Transverse colon (tissue), 4 donors: Measurements from ENCODE around the gene UVRAG.

Experiments used
- POLR2A ChIP-seq: fragments of 450-650 bp; IDR thresholded peaks from one replicate; pipeline ENCODE4 v1.6.1; 2016; ENCODE audit warnings: antibody characterized with exemption, mild to moderate bottlenecking, moderate library complexity
- POLR2AphosphoS5 ChIP-seq, 3 donors: sonication (generic); formaldehyde crosslinking; IDR thresholded peaks; one replicate each; pipeline ENCODE4 v1.6.1; 2016; ENCODE audit warnings: antibody characterized with exemption in 3 of 3
- TF ChIP-seq, protein P1 (sequence below), 5 experiments: fragments of 200-600 bp in 3 of 5; fragments of 450-650 bp in 2 of 5; sonication (generic) in 3 of 5; IDR thresholded peaks; 1 replicate in 2 of 5; 2 replicates in 3 of 5; pipeline ENCODE4 v1.5.1; 2016 to 2017; ENCODE audit warnings: antibody characterized with exemption in 5 of 5, inconsistent platforms in 3 of 5, mild to moderate bottlenecking in 2 of 5, moderate library complexity in 1 of 5

DNA sequence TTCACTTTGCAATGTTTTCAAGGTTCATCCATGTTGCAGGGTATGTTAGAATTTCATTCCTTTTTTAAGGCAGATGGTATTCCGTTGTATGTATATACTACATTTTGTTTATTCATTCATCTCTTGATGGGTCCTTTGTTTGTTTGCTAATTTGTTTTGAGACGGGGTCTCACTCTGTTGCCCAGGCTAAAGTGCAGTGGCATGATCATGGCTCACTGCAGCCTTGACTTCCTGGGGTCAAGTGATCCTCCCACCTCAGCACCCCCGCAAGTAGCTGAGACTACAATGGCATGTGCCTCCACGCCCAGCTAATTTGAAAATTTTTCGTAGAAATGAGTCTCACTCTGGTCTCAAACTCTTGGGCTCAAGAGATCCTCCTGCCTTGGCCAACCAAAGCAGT, 6.2 kb downstream of the UVRAG start:
- TF ChIP-seq, protein P1, sequence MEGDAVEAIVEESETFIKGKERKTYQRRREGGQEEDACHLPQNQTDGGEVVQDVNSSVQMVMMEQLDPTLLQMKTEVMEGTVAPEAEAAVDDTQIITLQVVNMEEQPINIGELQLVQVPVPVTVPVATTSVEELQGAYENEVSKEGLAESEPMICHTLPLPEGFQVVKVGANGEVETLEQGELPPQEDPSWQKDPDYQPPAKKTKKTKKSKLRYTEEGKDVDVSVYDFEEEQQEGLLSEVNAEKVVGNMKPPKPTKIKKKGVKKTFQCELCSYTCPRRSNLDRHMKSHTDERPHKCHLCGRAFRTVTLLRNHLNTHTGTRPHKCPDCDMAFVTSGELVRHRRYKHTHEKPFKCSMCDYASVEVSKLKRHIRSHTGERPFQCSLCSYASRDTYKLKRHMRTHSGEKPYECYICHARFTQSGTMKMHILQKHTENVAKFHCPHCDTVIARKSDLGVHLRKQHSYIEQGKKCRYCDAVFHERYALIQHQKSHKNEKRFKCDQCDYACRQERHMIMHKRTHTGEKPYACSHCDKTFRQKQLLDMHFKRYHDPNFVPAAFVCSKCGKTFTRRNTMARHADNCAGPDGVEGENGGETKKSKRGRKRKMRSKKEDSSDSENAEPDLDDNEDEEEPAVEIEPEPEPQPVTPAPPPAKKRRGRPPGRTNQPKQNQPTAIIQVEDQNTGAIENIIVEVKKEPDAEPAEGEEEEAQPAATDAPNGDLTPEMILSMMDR (IDR thresholded peaks at IDR 0.05), result no peak
- TF ChIP-seq POLR2AphosphoS5 (IDR thresholded peaks at IDR 0.05) (no peak), POLR2A (no peak)
